Measurements from ENCODE around the gene AKT1S1.

DNA sequence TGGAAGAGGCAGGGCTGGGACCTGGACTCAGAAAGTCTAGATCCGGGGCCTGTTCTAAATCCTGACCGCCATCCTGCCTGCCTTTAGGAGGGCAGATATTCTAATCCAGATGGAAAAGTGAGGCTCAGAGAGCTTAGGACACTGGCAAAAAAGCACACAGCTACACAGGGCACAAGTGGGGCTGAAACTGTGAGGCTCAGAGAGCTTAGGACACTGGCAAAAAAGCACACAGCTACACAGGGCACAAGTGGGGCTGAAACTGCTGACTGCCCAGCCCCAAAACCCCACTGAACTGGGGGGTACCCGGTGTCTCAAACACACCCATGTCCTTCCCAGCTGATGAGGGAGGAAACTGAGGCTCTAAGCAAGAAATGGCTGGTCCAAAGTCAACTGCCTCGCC is 2.0 kb downstream of the AKT1S1 start:
- TF ChIP-seq, protein P1, sequence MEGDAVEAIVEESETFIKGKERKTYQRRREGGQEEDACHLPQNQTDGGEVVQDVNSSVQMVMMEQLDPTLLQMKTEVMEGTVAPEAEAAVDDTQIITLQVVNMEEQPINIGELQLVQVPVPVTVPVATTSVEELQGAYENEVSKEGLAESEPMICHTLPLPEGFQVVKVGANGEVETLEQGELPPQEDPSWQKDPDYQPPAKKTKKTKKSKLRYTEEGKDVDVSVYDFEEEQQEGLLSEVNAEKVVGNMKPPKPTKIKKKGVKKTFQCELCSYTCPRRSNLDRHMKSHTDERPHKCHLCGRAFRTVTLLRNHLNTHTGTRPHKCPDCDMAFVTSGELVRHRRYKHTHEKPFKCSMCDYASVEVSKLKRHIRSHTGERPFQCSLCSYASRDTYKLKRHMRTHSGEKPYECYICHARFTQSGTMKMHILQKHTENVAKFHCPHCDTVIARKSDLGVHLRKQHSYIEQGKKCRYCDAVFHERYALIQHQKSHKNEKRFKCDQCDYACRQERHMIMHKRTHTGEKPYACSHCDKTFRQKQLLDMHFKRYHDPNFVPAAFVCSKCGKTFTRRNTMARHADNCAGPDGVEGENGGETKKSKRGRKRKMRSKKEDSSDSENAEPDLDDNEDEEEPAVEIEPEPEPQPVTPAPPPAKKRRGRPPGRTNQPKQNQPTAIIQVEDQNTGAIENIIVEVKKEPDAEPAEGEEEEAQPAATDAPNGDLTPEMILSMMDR (IDR thresholded peaks at IDR 0.05), result no peak
- TF ChIP-seq POLR2A (IDR thresholded peaks at IDR 0.05), result no peak
